D721Med (cell line): Measurements from ENCODE around the gene CCN5.

Experiments used
- DNase-seq: peaks from one replicate; pipeline ENCODE4 v3.0.0; 2011; ENCODE audit warnings: low spot score; ENCODE audit not compliant: insufficient read length
- FAIRE-seq: peaks from 2 replicates; lab custom pipeline; 2011; peaks lifted over from hg19 to GRCh38; lab: Jason Lieb, UNC
- CTCF ChIP-seq: IDR thresholded peaks from 2 replicates; pipeline ENCODE4 v1.5.1; 2012; ENCODE audit warnings: mild to moderate bottlenecking, control low read depth; ENCODE audit not compliant: insufficient read depth; ENCODE audit errors: missing control alignments

The CCN5 gene

GRCh38 chr20:44703183-44703925, 11.8 kb upstream of the CCN5 start:
- no peak for TF ChIP-seq CTCF
- DNase-seq (no peak), FAIRE-seq (no peak)

- TF ChIP-seq CTCF = no peak
- no peak for FAIRE-seq
- no peak for DNase-seq
Measured at GRCh38 chr20:44703956-44704488, 11.1 kb upstream of the CCN5 start.

GRCh38 chr20:44704551-44704971, 10.6 kb upstream of the CCN5 start:
- FAIRE-seq (no peak), DNase-seq (no peak)
- no peak for TF ChIP-seq CTCF

GRCh38 chr20:44705364-44706094, 9.6 kb upstream of the CCN5 start:
- TF ChIP-seq CTCF = no peak
- FAIRE-seq = no peak
- no peak for DNase-seq

GRCh38 chr20:44706301-44707017, 8.7 kb upstream of the CCN5 start:
- DNase-seq (no peak), FAIRE-seq (no peak)
- TF ChIP-seq CTCF = no peak

GRCh38 chr20:44707018-44707579, 8.1 kb upstream of the CCN5 start:
- FAIRE-seq = no peak
- no peak for TF ChIP-seq CTCF
- DNase-seq = no peak
